WTC11 (cell line): Measurements from ENCODE around the gene KMT2D. TPM values are rescaled to one million over a fixed set of nuclear protein-coding genes. Genes with fewer than 3 reads are reported as not detected.

Experiments
- ATAC-seq: fragments of 200-7000 bp; cut with Tn5 transposase; 2 replicates; pipeline ENCODE4 v1.10.0; 2021; ENCODE audit warnings: mild to moderate bottlenecking, moderate library complexity
- CTCF ChIA-PET: fragments of 300-600 bp; sonication (Branson Sonifier 250); formaldehyde crosslinking; loops from one replicate; lab custom pipeline; 2021; ENCODE audit warnings: antibody characterized with exemption; lab: Charles Lee
- POLR2A ChIA-PET: fragments of 350-600 bp; sonication (Branson Sonifier 250); formaldehyde crosslinking; loops from one replicate; lab custom pipeline; 2021; ENCODE audit warnings: antibody characterized with exemption; lab: Charles Lee
- DNase-seq: peaks from one replicate; pipeline ENCODE4 v3.0.0; 2021; ENCODE audit warnings: low spot score
- H3K27ac Mint-ChIP-seq: 2 replicates; pipeline ENCODE4 v1.8.0; 2021; ENCODE audit warnings: mixed read lengths
- H3K27me3 Mint-ChIP-seq: 2 replicates; pipeline ENCODE4 v1.8.0; 2021; ENCODE audit warnings: low read depth, mild to moderate bottlenecking, moderate library complexity, mixed read lengths
- H3K36me3 Mint-ChIP-seq: 2 replicates; pipeline ENCODE4 v1.8.0; 2021; ENCODE audit warnings: mixed read lengths
- H3K4me1 Mint-ChIP-seq: 2 replicates; pipeline ENCODE4 v1.8.0; 2022; ENCODE audit warnings: mixed read lengths
- H3K4me3 Mint-ChIP-seq: 2 replicates; pipeline ENCODE4 v1.8.0; 2021; ENCODE audit warnings: mild to moderate bottlenecking, moderate library complexity, mixed read lengths
- H3K9me3 Mint-ChIP-seq: 2 replicates; pipeline ENCODE4 v1.8.0; 2021; ENCODE audit warnings: mixed read lengths
- ATF2 ChIP-seq: sonication (generic); formaldehyde crosslinking; IDR thresholded peaks from 2 replicates; pipeline ENCODE4 v1.8.1; 2022; ENCODE audit warnings: low read depth, missing genetic modification reagents, borderline replicate concordance
- CREM ChIP-seq: sonication (generic); formaldehyde crosslinking; IDR thresholded peaks from 2 replicates; pipeline ENCODE4 v1.8.1; 2022; ENCODE audit warnings: mild to moderate bottlenecking, missing genetic modification reagents, moderate library complexity
- CTCF ChIP-seq: fragments of 200-600 bp; IDR thresholded peaks from 2 replicates; pipeline ENCODE4 v1.8.0; 2022; ENCODE audit warnings: antibody characterized with exemption
- HMGA2 ChIP-seq: fragments of 250-450 bp; sonication (Bioruptor Pico); IDR thresholded peaks from 2 replicates; pipeline ENCODE4 v1.4.0; 2021; ENCODE audit warnings: mild to moderate bottlenecking, moderate library complexity
- MXD4 ChIP-seq: fragments of 250-450 bp; sonication (Bioruptor Pico); IDR thresholded peaks from 2 replicates; pipeline ENCODE4 v1.8.0; 2021; ENCODE audit warnings: mild to moderate bottlenecking, moderate library complexity, borderline replicate concordance
- ZBTB21 ChIP-seq: sonication (generic); formaldehyde crosslinking; IDR thresholded peaks from 2 replicates; pipeline ENCODE4 v1.8.1; 2023; ENCODE audit warnings: mild to moderate bottlenecking, missing genetic modification reagents, borderline replicate concordance
- ZBTB43 ChIP-seq: sonication (generic); formaldehyde crosslinking; IDR thresholded peaks from 2 replicates; pipeline ENCODE4 v1.8.1; 2023; ENCODE audit warnings: mild to moderate bottlenecking, missing genetic modification reagents
- ZNF232 ChIP-seq: sonication (generic); formaldehyde crosslinking; IDR thresholded peaks from 2 replicates; pipeline ENCODE4 v1.8.0; 2022; ENCODE audit warnings: mild to moderate bottlenecking, missing genetic modification reagents
- ZNF416 ChIP-seq: fragments of 250-450 bp; sonication (Bioruptor Pico); IDR thresholded peaks from 2 replicates; pipeline ENCODE4 v1.9.0; 2021; ENCODE audit warnings: mild to moderate bottlenecking, inconsistent platforms
- total RNA-seq: library from RNA; stranded (reverse); gene quantifications from 3 replicates; pipeline ENCODE4 v1.2.3, GENCODE V29; 2021
- TF ChIP-seq, protein P1 (sequence below): sonication (generic); formaldehyde crosslinking; IDR thresholded peaks from 2 replicates; pipeline ENCODE4 v1.8.1; 2023; ENCODE audit warnings: mild to moderate bottlenecking, missing genetic modification reagents, moderate library complexity
- TF ChIP-seq, protein P2 (sequence below): fragments of 250-450 bp; sonication (Bioruptor Pico); IDR thresholded peaks from 2 replicates; pipeline ENCODE4 v1.9.0; 2021; ENCODE audit warnings: mild to moderate bottlenecking, borderline replicate concordance
- TF ChIP-seq, protein P3 (sequence below): sonication (generic); formaldehyde crosslinking; IDR thresholded peaks from 2 replicates; pipeline ENCODE4 v1.8.0; 2022; ENCODE audit warnings: mild to moderate bottlenecking, missing genetic modification reagents
- TF ChIP-seq, protein P4 (sequence below): sonication (generic); formaldehyde crosslinking; IDR thresholded peaks from 2 replicates; pipeline ENCODE4 v1.8.0; 2022; ENCODE audit warnings: mild to moderate bottlenecking, missing genetic modification reagents

Gene KMT2D
- total RNA-seq, 1 experiment from 2014 or later, result 101 TPM

DNA sequence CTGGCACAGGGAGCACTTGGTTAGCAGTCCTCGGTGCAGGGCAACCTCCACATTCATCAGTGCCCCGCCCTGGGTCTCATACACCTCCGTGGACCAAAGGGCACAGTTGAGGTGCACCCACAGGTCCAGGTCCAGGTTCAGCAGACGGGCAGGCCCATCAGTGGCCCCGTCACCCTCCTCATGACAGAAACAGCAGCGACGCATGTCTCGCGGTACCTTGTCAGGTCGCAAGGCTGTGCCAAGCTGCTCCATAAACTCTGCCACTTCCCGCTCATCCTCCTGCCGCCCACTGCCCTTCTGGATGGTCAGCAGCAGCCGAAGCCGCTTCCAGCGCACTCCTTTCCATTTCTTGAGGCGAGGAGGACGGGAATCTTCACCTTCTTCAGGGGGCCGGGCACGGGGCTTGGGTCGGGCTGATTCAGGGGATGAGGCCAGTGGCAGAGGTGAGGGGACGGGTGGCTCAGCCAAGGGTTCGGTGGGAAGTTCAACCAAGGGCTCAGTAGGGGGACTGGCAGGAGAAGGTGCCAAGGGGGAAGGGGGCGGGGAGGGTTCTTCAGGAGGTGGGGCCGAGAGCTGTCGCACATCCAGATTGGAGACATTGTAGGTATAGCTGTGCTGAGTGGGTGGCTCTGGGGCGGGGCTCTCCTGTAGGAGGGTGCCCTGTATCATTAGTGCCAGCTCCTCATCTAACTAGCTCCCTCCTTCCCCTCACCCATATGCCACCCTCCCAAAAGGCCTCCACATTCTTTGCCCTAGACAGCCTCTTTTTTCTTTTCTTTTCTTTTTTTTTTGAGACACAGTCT lies 33.7 kb downstream of the KMT2D start:
- no peak for TF ChIP-seq MXD4 (CRISPR knock-in tag)
- no peak for TF ChIP-seq CREM (CRISPR knock-in tag)
- TF ChIP-seq, protein P1, sequence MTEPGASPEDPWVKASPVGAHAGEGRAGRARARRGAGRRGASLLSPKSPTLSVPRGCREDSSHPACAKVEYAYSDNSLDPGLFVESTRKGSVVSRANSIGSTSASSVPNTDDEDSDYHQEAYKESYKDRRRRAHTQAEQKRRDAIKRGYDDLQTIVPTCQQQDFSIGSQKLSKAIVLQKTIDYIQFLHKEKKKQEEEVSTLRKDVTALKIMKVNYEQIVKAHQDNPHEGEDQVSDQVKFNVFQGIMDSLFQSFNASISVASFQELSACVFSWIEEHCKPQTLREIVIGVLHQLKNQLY (CRISPR knock-in tag), result no peak
- no peak for TF ChIP-seq ZNF416 (CRISPR knock-in tag)
- TF ChIP-seq ZNF232 (CRISPR knock-in tag), result no peak
- TF ChIP-seq, protein P2, sequence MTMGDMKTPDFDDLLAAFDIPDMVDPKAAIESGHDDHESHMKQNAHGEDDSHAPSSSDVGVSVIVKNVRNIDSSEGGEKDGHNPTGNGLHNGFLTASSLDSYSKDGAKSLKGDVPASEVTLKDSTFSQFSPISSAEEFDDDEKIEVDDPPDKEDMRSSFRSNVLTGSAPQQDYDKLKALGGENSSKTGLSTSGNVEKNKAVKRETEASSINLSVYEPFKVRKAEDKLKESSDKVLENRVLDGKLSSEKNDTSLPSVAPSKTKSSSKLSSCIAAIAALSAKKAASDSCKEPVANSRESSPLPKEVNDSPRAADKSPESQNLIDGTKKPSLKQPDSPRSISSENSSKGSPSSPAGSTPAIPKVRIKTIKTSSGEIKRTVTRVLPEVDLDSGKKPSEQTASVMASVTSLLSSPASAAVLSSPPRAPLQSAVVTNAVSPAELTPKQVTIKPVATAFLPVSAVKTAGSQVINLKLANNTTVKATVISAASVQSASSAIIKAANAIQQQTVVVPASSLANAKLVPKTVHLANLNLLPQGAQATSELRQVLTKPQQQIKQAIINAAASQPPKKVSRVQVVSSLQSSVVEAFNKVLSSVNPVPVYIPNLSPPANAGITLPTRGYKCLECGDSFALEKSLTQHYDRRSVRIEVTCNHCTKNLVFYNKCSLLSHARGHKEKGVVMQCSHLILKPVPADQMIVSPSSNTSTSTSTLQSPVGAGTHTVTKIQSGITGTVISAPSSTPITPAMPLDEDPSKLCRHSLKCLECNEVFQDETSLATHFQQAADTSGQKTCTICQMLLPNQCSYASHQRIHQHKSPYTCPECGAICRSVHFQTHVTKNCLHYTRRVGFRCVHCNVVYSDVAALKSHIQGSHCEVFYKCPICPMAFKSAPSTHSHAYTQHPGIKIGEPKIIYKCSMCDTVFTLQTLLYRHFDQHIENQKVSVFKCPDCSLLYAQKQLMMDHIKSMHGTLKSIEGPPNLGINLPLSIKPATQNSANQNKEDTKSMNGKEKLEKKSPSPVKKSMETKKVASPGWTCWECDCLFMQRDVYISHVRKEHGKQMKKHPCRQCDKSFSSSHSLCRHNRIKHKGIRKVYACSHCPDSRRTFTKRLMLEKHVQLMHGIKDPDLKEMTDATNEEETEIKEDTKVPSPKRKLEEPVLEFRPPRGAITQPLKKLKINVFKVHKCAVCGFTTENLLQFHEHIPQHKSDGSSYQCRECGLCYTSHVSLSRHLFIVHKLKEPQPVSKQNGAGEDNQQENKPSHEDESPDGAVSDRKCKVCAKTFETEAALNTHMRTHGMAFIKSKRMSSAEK (CRISPR knock-in tag), result no peak
- TF ChIP-seq CTCF, result no peak
- TF ChIP-seq, protein P3, sequence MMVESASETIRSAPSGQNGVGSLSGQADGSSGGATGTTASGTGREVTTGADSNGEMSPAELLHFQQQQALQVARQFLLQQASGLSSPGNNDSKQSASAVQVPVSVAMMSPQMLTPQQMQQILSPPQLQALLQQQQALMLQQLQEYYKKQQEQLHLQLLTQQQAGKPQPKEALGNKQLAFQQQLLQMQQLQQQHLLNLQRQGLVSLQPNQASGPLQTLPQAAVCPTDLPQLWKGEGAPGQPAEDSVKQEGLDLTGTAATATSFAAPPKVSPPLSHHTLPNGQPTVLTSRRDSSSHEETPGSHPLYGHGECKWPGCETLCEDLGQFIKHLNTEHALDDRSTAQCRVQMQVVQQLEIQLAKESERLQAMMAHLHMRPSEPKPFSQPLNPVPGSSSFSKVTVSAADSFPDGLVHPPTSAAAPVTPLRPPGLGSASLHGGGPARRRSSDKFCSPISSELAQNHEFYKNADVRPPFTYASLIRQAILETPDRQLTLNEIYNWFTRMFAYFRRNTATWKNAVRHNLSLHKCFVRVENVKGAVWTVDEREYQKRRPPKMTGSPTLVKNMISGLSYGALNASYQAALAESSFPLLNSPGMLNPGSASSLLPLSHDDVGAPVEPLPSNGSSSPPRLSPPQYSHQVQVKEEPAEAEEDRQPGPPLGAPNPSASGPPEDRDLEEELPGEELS, result no peak
- no peak for TF ChIP-seq ATF2 (CRISPR knock-in tag)
- TF ChIP-seq HMGA2, result no peak
- TF ChIP-seq ZBTB43 (CRISPR knock-in tag), result no peak
- TF ChIP-seq, protein P4, sequence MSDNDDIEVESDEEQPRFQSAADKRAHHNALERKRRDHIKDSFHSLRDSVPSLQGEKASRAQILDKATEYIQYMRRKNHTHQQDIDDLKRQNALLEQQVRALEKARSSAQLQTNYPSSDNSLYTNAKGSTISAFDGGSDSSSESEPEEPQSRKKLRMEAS (CRISPR knock-in tag), result no peak
- TF ChIP-seq ZBTB21 (CRISPR knock-in tag), result no peak
- Mint-ChIP-seq H3K9me3 (no peaks in the 10 kb centered on the region), H3K27ac (no peak overlapping the region), H3K27me3 (no peaks in the 10 kb centered on the region), H3K36me3 (peaks cover 58% of the 10 kb centered on the region), H3K4me3 (no peak overlapping the region), H3K4me1 (no peaks in the 10 kb centered on the region)
- ChIA-PET CTCF (interaction anchor here (0.9 to 1.4 kb wide), 3 partner anchors 9 to 62 kb away, joined by 4 read pairs; partner anchors contain the start of gene PRKAG1), POLR2A (no interaction called here)
- ATAC-seq (no peak; the same call in 1 of the 2 replicates), DNase-seq (no peak)
